Fibroblast of peridontal ligament (primary cell): Measurements from ENCODE around the gene TRIM50.
"Not testable (repeated sequence)": the region's sequence is repeated elsewhere in the genome, so short reads cannot be mapped to it uniquely, and the experiment has no call there.

ENCODE experiments used
- DNase-seq: peaks from one replicate; pipeline ENCODE4 v3.0.0-alpha.2; 2010; ENCODE audit errors: extremely low read depth

TRIM50 gene

GRCh38 chr7:73314271-73314670 lies 13.6 kb downstream of the TRIM50 start:
- no peak for DNase-seq

GRCh38 chr7:73313521-73313906 lies 14.4 kb downstream of the TRIM50 start:
- DNase-seq, result no peak

GRCh38 chr7:73312831-73313520 lies 14.9 kb downstream of the TRIM50 start:
- DNase-seq, result no peak

GRCh38 chr7:73311421-73311820 lies 16.5 kb downstream of the TRIM50 start:
- not testable (repeated sequence) for DNase-seq

GRCh38 chr7:73308665-73309214 lies 19.1 kb downstream of the TRIM50 start, which contains the start of gene NSUN5:
NSUN5 (minus strand) TSS chr7:73308826; CDS start chr7:73308790, 36 bp downstream.
- DNase-seq, result peak; percentile 53

GRCh38 chr7:73308074-73308664 lies 19.7 kb downstream of the TRIM50 start:
- no peak for DNase-seq

GRCh38 chr7:73307436-73307835 lies 20.4 kb downstream of the TRIM50 start:
- no peak for DNase-seq

GRCh38 chr7:73304612-73305387 lies 23.1 kb downstream of the TRIM50 start:
- not testable (repeated sequence) for DNase-seq

GRCh38 chr7:73304071-73304470 lies 23.8 kb downstream of the TRIM50 start:
- DNase-seq, result no peak

GRCh38 chr7:73303546-73303945 lies 24.3 kb downstream of the TRIM50 start:
- no peak for DNase-seq

- DNase-seq, result not testable (repeated sequence)
Observed at GRCh38 chr7:73302846-73303245, 25.0 kb downstream of the TRIM50 start.

- not testable (repeated sequence) for DNase-seq
Observed at GRCh38 chr7:73301108-73301507, 26.8 kb downstream of the TRIM50 start.

GRCh38 chr7:73299812-73300211 lies 28.1 kb downstream of the TRIM50 start:
- not testable (repeated sequence) for DNase-seq

GRCh38 chr7:73297706-73298105 lies 30.2 kb downstream of the TRIM50 start:
- not testable (repeated sequence) for DNase-seq

GRCh38 chr7:73297235-73297634 lies 30.6 kb downstream of the TRIM50 start:
- not testable (repeated sequence) for DNase-seq

GRCh38 chr7:73277210-73277609 lies 50.7 kb downstream of the TRIM50 start:
- DNase-seq, result not testable (repeated sequence)

GRCh38 chr7:73267813-73268212 lies 60.1 kb downstream of the TRIM50 start:
- DNase-seq, result not testable (repeated sequence)

GRCh38 chr7:73266719-73267368 lies 61.0 kb downstream of the TRIM50 start:
- DNase-seq, result not testable (repeated sequence)
